ENCODE data around the gene TBX15.

The TBX15 gene

DNA sequence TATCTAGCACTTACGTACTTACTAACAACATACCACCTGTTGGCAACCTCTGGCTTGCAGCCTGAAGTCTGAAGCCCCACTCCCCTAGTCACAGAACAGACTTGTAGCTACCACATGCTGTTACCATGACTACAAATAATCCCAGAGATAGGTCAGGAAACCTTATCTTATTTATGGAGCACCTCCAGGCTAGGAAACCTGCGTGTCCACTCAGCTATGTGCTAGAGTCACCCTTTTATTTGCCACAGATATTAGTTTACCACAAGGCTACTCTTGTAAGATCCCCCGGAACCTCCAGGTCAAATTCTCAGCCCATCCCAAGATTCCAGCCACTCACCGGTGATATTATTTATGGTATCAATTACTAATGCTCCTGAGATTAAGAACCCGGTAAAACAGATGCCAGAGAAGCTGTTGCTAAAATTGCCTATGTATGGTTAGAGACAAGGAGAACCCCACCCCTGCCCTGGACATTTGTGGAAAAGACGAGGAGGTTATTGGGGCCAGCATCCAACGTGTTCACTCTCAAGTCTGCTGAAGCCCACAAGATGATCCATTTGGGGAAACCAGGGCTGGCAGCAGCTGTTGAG, 116.5 kb downstream of the TBX15 start:
- Histone ChIP-seq H3K36me3 (replicated peaks) (no peaks in the 10 kb centered on the region), H3K27me3 (replicated peaks) (no peaks in the 10 kb centered on the region), H3K27ac (no peak overlapping the region), H3K4me3 (ENCODE audit: low read depth, low read length) (no peak overlapping the region)
- no peak for TF ChIP-seq CTCF (IDR thresholded peaks at IDR 0.05; ENCODE audit: low read depth, low read length, missing control alignments)
- in situ Hi-C loops (cut with HindIII; ENCODE audit: low pct_ligation_motif_present, low sequenced_read_pairs), result no loop called here
- no peak for DNase-seq

DNA sequence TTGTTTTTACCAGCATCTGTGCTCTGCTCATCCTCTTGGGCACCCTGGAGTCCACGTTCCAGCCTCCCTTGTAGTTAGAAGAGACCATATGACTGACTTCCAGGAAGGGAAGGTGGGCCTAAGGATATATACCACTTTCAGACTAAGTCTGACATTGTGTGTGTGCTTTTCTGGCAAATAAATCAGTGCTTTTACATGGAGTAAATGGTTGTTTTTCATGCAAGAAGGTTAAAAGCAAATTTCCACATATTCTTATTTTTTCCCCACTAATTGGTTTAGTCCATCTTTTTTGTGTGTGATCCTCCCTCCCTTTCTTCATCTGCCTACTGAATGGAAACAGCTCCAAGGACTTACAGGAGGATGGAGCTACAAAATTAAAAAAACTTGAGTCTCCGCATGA, 119.8 kb downstream of the TBX15 start:
- H3K27ac ChIP-seq, result no peak overlapping the region
- DNase-seq, result no peak
- no peaks in the 10 kb centered on the region for H3K36me3 ChIP-seq (replicated peaks)
- no peak overlapping the region for H3K4me3 ChIP-seq (ENCODE audit: low read depth, low read length)
- in situ Hi-C loops (cut with HindIII; ENCODE audit: low pct_ligation_motif_present, low sequenced_read_pairs), result no loop called here
- no peaks in the 10 kb centered on the region for H3K27me3 ChIP-seq (replicated peaks)
- TF ChIP-seq CTCF (IDR thresholded peaks at IDR 0.05; ENCODE audit: low read depth, low read length, missing control alignments), result no peak

GRCh38 chr1:118866330-118866729, 121.8 kb downstream of the TBX15 start:
- in situ Hi-C loops (cut with HindIII; ENCODE audit: low pct_ligation_motif_present, low sequenced_read_pairs), result no loop called here
- no peak for DNase-seq
- H3K27me3 ChIP-seq (replicated peaks), result no peaks in the 10 kb centered on the region
- no peaks in the 10 kb centered on the region for H3K36me3 ChIP-seq (replicated peaks)
- H3K27ac ChIP-seq, result no peak overlapping the region
- no peak overlapping the region for H3K4me3 ChIP-seq (ENCODE audit: low read depth, low read length)
- no peak for TF ChIP-seq CTCF (IDR thresholded peaks at IDR 0.05; ENCODE audit: low read depth, low read length, missing control alignments)

DNA sequence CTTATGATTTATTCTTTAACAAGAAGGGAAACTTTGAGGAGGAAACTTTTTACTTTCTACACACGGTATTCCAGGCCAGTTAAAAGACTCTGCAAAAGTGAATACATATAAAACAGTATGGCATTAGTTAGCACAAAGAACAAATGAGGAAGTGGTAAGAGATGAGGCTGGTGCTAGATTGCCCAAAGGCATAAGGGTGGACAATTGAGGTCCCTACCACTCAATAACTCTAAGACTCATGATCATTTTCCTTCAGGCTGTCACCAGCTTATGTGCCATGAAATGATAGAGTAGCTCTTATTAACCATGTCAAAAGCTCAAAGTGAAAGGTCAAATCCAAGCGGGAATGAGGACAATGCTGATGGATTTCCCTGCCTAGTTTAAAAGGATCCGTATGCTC, 124.5 kb downstream of the TBX15 start:
- Histone ChIP-seq H3K36me3 (replicated peaks) (no peaks in the 10 kb centered on the region), H3K4me3 (ENCODE audit: low read depth, low read length) (no peak overlapping the region), H3K27ac (no peak overlapping the region), H3K27me3 (replicated peaks) (no peaks in the 10 kb centered on the region)
- DNase-seq, result no peak
- TF ChIP-seq CTCF (IDR thresholded peaks at IDR 0.05; ENCODE audit: low read depth, low read length, missing control alignments), result no peak
- in situ Hi-C loops (cut with HindIII; ENCODE audit: low pct_ligation_motif_present, low sequenced_read_pairs), result no loop called here

GRCh38 chr1:118862755-118863154, 125.4 kb downstream of the TBX15 start:
- in situ Hi-C loops (cut with HindIII; ENCODE audit: low pct_ligation_motif_present, low sequenced_read_pairs), result no loop called here
- Histone ChIP-seq H3K4me3 (ENCODE audit: low read depth, low read length) (no peak overlapping the region), H3K27ac (no peak overlapping the region), H3K36me3 (replicated peaks) (no peaks in the 10 kb centered on the region), H3K27me3 (replicated peaks) (no peaks in the 10 kb centered on the region)
- DNase-seq, result no peak
- TF ChIP-seq CTCF (IDR thresholded peaks at IDR 0.05; ENCODE audit: low read depth, low read length, missing control alignments), result no peak

DNA sequence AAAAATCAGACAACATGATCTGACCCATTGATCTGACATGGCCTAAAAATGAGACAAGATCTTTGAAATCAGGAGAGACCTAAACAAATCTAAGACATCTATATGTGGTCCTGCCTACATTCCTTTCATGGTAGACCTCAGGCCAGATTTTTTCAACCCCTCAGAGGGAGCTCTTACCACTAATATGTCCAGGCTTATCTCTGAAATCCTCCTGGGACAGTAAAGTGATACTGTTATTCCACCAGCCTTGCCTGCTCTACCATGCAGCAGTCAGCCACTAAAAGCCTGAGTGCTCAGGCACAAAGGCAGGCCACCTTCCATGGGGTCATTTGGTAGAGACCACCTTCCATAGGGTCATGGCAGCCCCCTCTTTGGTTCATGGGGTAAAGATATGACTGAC, 126.9 kb downstream of the TBX15 start:
- DNase-seq, result no peak
- H3K36me3 ChIP-seq (replicated peaks), result no peaks in the 10 kb centered on the region
- H3K4me3 ChIP-seq (ENCODE audit: low read depth, low read length), result no peak overlapping the region
- no peak for TF ChIP-seq CTCF (IDR thresholded peaks at IDR 0.05; ENCODE audit: low read depth, low read length, missing control alignments)
- in situ Hi-C loops (cut with HindIII; ENCODE audit: low pct_ligation_motif_present, low sequenced_read_pairs), result no loop called here
- no peaks in the 10 kb centered on the region for H3K27me3 ChIP-seq (replicated peaks)
- no peak overlapping the region for H3K27ac ChIP-seq
